HEK293T (cell line): ENCODE measurements around the gene SPEN.

Experiments used
- ARNT ChIP-seq: fragments of 450-650 bp; IDR thresholded peaks from 2 replicates; pipeline ENCODE4 v1.6.1; 2017; ENCODE audit warnings: mild to moderate bottlenecking
- BHLHE40 ChIP-seq: fragments of 450-650 bp; IDR thresholded peaks from 2 replicates; pipeline ENCODE4 v1.6.1; 2016; ENCODE audit warnings: mild to moderate bottlenecking, moderate library complexity, borderline replicate concordance
- CTBP1 ChIP-seq: fragments of 450-650 bp; IDR thresholded peaks from 2 replicates; pipeline ENCODE4 v1.6.1; 2016; ENCODE audit warnings: borderline replicate concordance
- ELF4 ChIP-seq: fragments of 450-650 bp; IDR thresholded peaks from 2 replicates; pipeline ENCODE4 v1.6.1; 2017; ENCODE audit warnings: antibody characterized with exemption
- FOXK2 ChIP-seq: fragments of 450-650 bp; IDR thresholded peaks from 2 replicates; pipeline ENCODE4 v1.6.1; 2016; ENCODE audit warnings: mild to moderate bottlenecking
- FOXM1 ChIP-seq: fragments of 450-650 bp; IDR thresholded peaks from 2 replicates; pipeline ENCODE4 v1.6.1; 2017; ENCODE audit warnings: mild to moderate bottlenecking, borderline replicate concordance
- NFRKB ChIP-seq: fragments of 450-650 bp; IDR thresholded peaks from 2 replicates; pipeline ENCODE4 v1.6.1; 2016; ENCODE audit warnings: mild to moderate bottlenecking, moderate library complexity
- SP1 ChIP-seq: fragments of 450-650 bp; IDR thresholded peaks from 2 replicates; pipeline ENCODE4 v1.6.1; 2017
- SUZ12 ChIP-seq: fragments of 450-650 bp; IDR thresholded peaks from 2 replicates; pipeline ENCODE4 v1.6.1; 2016; ENCODE audit warnings: mild to moderate bottlenecking
- TARDBP ChIP-seq: fragments of 450-650 bp; IDR thresholded peaks from 2 replicates; pipeline ENCODE4 v1.6.1; 2016
- ZNF384 ChIP-seq: fragments of 450-650 bp; IDR thresholded peaks from 2 replicates; pipeline ENCODE4 v1.6.1; 2016
- TF ChIP-seq, protein P1 (sequence below): fragments of 450-650 bp; IDR thresholded peaks from 2 replicates; pipeline ENCODE4 v1.6.1; 2016

DNA sequence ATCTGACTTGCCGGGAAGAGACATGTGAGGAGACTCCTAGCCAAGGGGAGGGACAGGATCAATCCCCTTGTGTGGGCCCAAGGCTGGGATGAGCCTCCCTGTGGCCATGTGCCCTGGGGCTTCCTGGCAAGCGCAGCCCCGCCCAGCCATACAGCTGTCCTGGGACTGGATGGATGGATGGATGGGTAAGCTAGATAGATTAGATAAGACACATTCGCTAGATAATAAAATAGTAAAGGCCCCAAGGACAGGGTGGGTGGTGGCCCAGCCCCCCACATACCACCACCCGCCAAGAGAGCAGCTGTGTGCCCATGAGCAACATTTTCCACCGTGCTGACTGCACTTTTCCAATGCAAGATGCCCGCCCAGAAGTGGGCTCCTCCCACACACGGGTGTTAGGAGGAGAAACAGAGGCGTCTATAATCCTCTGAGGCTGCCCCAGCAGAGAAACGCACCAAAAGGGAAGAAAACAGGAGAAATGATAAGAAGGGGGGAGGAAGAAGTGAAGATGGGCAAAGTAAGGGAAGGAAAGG is 103.3 kb downstream of the SPEN start:
- TF ChIP-seq TARDBP (no peak), ELF4 (no peak), ARNT (no peak), FOXK2 (no peak), NFRKB (no peak), FOXM1 (no peak), ZNF384 (no peak), CTBP1 (no peak), SP1 (no peak), SUZ12 (no peak), BHLHE40 (no peak)
- TF ChIP-seq, protein P1, sequence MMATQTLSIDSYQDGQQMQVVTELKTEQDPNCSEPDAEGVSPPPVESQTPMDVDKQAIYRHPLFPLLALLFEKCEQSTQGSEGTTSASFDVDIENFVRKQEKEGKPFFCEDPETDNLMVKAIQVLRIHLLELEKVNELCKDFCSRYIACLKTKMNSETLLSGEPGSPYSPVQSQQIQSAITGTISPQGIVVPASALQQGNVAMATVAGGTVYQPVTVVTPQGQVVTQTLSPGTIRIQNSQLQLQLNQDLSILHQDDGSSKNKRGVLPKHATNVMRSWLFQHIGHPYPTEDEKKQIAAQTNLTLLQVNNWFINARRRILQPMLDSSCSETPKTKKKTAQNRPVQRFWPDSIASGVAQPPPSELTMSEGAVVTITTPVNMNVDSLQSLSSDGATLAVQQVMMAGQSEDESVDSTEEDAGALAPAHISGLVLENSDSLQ = no peak
